Right hindlimb (tissue), 1 donor: ENCODE data around the gene RPS14.

Experiments used
- DNase-seq: peaks from one replicate; pipeline ENCODE4 v3.0.0-alpha.2; 2018

The RPS14 gene

GRCh38 chr5:150412319-150413175 is 37.0 kb downstream of the RPS14 start, which contains the start of gene CD74:
CD74 (minus strand) TSS chr5:150412910; CDS start chr5:150412749, 161 bp downstream.
- DNase-seq, result peak; percentile 75

GRCh38 chr5:150411245-150411979 is 38.1 kb downstream of the RPS14 start:
- no peak for DNase-seq

- DNase-seq, result peak; percentile 83
Measured at GRCh38 chr5:150410524-150411244, 38.9 kb downstream of the RPS14 start.

GRCh38 chr5:150409638-150410523 is 39.7 kb downstream of the RPS14 start:
- DNase-seq, result peak; percentile 84

- DNase-seq, result no peak
Measured at GRCh38 chr5:150408231-150408943, 41.2 kb downstream of the RPS14 start.

- DNase-seq, result no peak
Measured at GRCh38 chr5:150407096-150407720, 42.3 kb downstream of the RPS14 start.

GRCh38 chr5:150406723-150407095 is 42.8 kb downstream of the RPS14 start:
- DNase-seq, result no peak

GRCh38 chr5:150406103-150406722 is 43.3 kb downstream of the RPS14 start:
- DNase-seq, result no peak

GRCh38 chr5:150404941-150405816 is 44.4 kb downstream of the RPS14 start:
- DNase-seq, result no peak

GRCh38 chr5:150404535-150404934 is 45.0 kb downstream of the RPS14 start:
- DNase-seq, result no peak

GRCh38 chr5:150404121-150404520 is 45.4 kb downstream of the RPS14 start:
- no peak for DNase-seq

- no peak for DNase-seq
Measured at GRCh38 chr5:150402901-150403342, 46.6 kb downstream of the RPS14 start.

GRCh38 chr5:150402229-150402773 is 47.2 kb downstream of the RPS14 start:
- DNase-seq, result no peak

GRCh38 chr5:150401376-150402228 is 47.9 kb downstream of the RPS14 start:
- DNase-seq, result no peak

- no peak for DNase-seq
Measured at GRCh38 chr5:150401076-150401375, 48.5 kb downstream of the RPS14 start.

- DNase-seq, result no peak
Measured at GRCh38 chr5:150400316-150401075, 49.0 kb downstream of the RPS14 start.

- DNase-seq, result no peak
Measured at GRCh38 chr5:150399524-150400211, 49.9 kb downstream of the RPS14 start.
